Mesenchymal stem cell (in vitro differentiated cells and primary cell): ENCODE results near the gene TFF2.

ENCODE experiments used
- DNase-seq: peaks from one replicate; pipeline ENCODE4 v3.0.0-alpha.2; 2013
- H2AFZ ChIP-seq: one replicate; pipeline ENCODE4 v1.6.1; 2013; ENCODE audit warnings: low read depth, mild to moderate bottlenecking, control low read depth, inconsistent platforms, low read length, moderate library complexity
- H2AK5ac ChIP-seq: 2 replicates; pipeline ENCODE4 v1.6.1; 2013; ENCODE audit warnings: low read length, moderate library complexity, mild to moderate bottlenecking, inconsistent platforms; ENCODE audit not compliant: severe bottlenecking
- H2BK120ac ChIP-seq: one replicate; pipeline ENCODE4 v1.6.1; 2013; ENCODE audit warnings: low read depth, mild to moderate bottlenecking, inconsistent platforms, low read length, moderate library complexity
- H2BK12ac ChIP-seq, 2 experiments: one replicate each; pipeline ENCODE4 v1.6.1; 2013; ENCODE audit warnings: inconsistent platforms in 2 of 2, low read length in 2 of 2, mild to moderate bottlenecking in 2 of 2, moderate library complexity in 2 of 2, control low read depth in 1 of 2
- H2BK15ac ChIP-seq: one replicate; pipeline ENCODE4 v1.6.1; 2013; ENCODE audit warnings: mild to moderate bottlenecking, low read depth, inconsistent platforms; ENCODE audit not compliant: poor library complexity, severe bottlenecking
- H2BK5ac ChIP-seq: 2 replicates; pipeline ENCODE4 v1.6.1; 2013; ENCODE audit warnings: low read depth, mild to moderate bottlenecking, low read length, control low read depth, inconsistent platforms; ENCODE audit not compliant: poor library complexity, severe bottlenecking
- H3K14ac ChIP-seq, 2 experiments: one replicate each; pipeline ENCODE4 v1.6.1; 2013; ENCODE audit warnings: inconsistent platforms in 2 of 2, low read length in 2 of 2, control low read depth in 1 of 2, mild to moderate bottlenecking in 1 of 2, moderate library complexity in 1 of 2
- H3K18ac ChIP-seq, 2 experiments: one replicate each; pipeline ENCODE4 v1.6.1; 2013; ENCODE audit warnings: inconsistent platforms in 2 of 2, low read length in 2 of 2, control low read depth in 1 of 2, low read depth in 1 of 2, mild to moderate bottlenecking in 1 of 2
- H3K23ac ChIP-seq, 2 experiments: one replicate each; pipeline ENCODE4 v1.6.1; 2013; ENCODE audit warnings: inconsistent platforms in 2 of 2, low read length in 2 of 2, mild to moderate bottlenecking in 2 of 2, moderate library complexity in 2 of 2, control low read depth in 1 of 2
- H3K27ac ChIP-seq: 2 replicates; pipeline ENCODE4 v1.5.1; 2013; ENCODE audit warnings: mild to moderate bottlenecking, moderate library complexity, low read length, control low read depth, inconsistent platforms; ENCODE audit not compliant: poor library complexity, severe bottlenecking
- H3K27me3 ChIP-seq, 2 experiments: 2 replicates each; pipeline versions ENCODE4 v1.6.1 to v1.7.0; 2013; ENCODE audit warnings: low read length in 2 of 2, mild to moderate bottlenecking in 2 of 2, moderate library complexity in 2 of 2, control low read depth in 1 of 2, inconsistent platforms in 1 of 2; ENCODE audit not compliant: control insufficient read depth in 1 of 2, insufficient read depth in 1 of 2
- H3K36me3 ChIP-seq, 2 experiments: 2 replicates each; pipeline versions ENCODE4 v1.6.1 to v1.7.0; 2013; ENCODE audit warnings: low read length in 2 of 2, control low read depth in 1 of 2, inconsistent platforms in 1 of 2, low read depth in 1 of 2, mild to moderate bottlenecking in 1 of 2; ENCODE audit not compliant: insufficient read depth in 2 of 2, control insufficient read depth in 1 of 2
- H3K4ac ChIP-seq, 2 experiments: one replicate each; pipeline ENCODE4 v1.6.1; 2013; ENCODE audit warnings: inconsistent platforms in 2 of 2, low read length in 2 of 2, mild to moderate bottlenecking in 2 of 2, moderate library complexity in 2 of 2, control low read depth in 1 of 2, low read depth in 1 of 2
- H3K4me1 ChIP-seq: 2 replicates; pipeline ENCODE4 v1.6.1; 2013; ENCODE audit warnings: low read depth, low read length, control low read depth; ENCODE audit not compliant: control insufficient read depth, insufficient read depth
- H3K4me2 ChIP-seq: 2 replicates; pipeline ENCODE4 v1.6.1; 2013; ENCODE audit warnings: low read length, mild to moderate bottlenecking, inconsistent platforms; ENCODE audit not compliant: poor library complexity, severe bottlenecking
- H3K4me3 ChIP-seq, 2 experiments: 2 replicates each; pipeline versions ENCODE4 v1.5.1 to v1.7.0; 2013; ENCODE audit warnings: low read length in 2 of 2, mild to moderate bottlenecking in 2 of 2, control low read depth in 1 of 2, low read depth in 1 of 2; ENCODE audit not compliant: insufficient read depth in 1 of 2
- H3K79me1 ChIP-seq: replicated peaks from 2 replicates; pipeline ENCODE4 v1.6.1; 2013; ENCODE audit warnings: mild to moderate bottlenecking, control low read depth, low read length, inconsistent platforms; ENCODE audit not compliant: poor library complexity, severe bottlenecking
- H3K9ac ChIP-seq: 2 replicates; pipeline ENCODE4 v1.7.0; 2013; ENCODE audit warnings: mild to moderate bottlenecking, low read length, moderate library complexity
- H3K9me3 ChIP-seq: 2 replicates; pipeline ENCODE4 v1.7.0; 2013; ENCODE audit warnings: mild to moderate bottlenecking, low read length; ENCODE audit not compliant: control insufficient read depth
- H4K8ac ChIP-seq: one replicate; pipeline ENCODE4 v1.6.1; 2013; ENCODE audit warnings: inconsistent platforms, mild to moderate bottlenecking, low read length, moderate library complexity
- H4K91ac ChIP-seq: one replicate; pipeline ENCODE4 v1.6.1; 2013; ENCODE audit warnings: mild to moderate bottlenecking, low read length, inconsistent platforms
- WGBS: methylation state at CpG from one replicate; pipeline ENCODE4 v1.1.7; 2013; ENCODE audit warnings: mixed read lengths; 5-methylcytosine and 5-hydroxymethylcytosine counted together

Gene TFF2

GRCh38 chr21:42375966-42376337 is 25.2 kb upstream of the TFF2 start:
- Histone ChIP-seq H4K8ac (no peak overlapping the region), H3K4me1 (no peaks in the 10 kb centered on the region), H3K27me3 (peaks cover 21 to 62% of the 10 kb centered on the region in 2 experiments), H3K14ac (no peak overlapping the region), H2BK120ac (no peak overlapping the region), H3K18ac (no peak overlapping the region), H2BK5ac (no peak overlapping the region), H3K36me3 (no peaks in the 10 kb centered on the region), H3K4me2 (no peak overlapping the region), H3K79me1 (no peaks in the 10 kb centered on the region), H2AFZ (no peak overlapping the region), H3K27ac (no peak overlapping the region), H4K91ac (no peak overlapping the region), H3K4ac (no peak overlapping the region), H3K9me3 (no peaks in the 10 kb centered on the region), H2AK5ac (no peak overlapping the region), H3K23ac (no peak overlapping the region), H2BK15ac (no peak overlapping the region), H3K4me3 (no peak overlapping the region), H2BK12ac (no peak overlapping the region), H3K9ac (no peak overlapping the region)
- WGBS: 72% methylated on average over 3 of the region's 3 CpGs
- DNase-seq: no peak

- Histone ChIP-seq H3K4me1 (no peaks in the 10 kb centered on the region), H3K4me3 (no peak overlapping the region), H3K4ac (no peak overlapping the region), H2AK5ac (no peak overlapping the region), H4K8ac (no peak overlapping the region), H3K9me3 (no peaks in the 10 kb centered on the region), H3K14ac (no peak overlapping the region), H3K27ac (no peak overlapping the region), H3K4me2 (no peak overlapping the region), H2BK12ac (no peak overlapping the region), H3K79me1 (no peaks in the 10 kb centered on the region), H3K18ac (no peak overlapping the region), H2AFZ (no peak overlapping the region), H3K23ac (no peak overlapping the region), H3K36me3 (no peaks in the 10 kb centered on the region), H2BK15ac (no peak overlapping the region), H3K27me3 (peaks cover 21 to 65% of the 10 kb centered on the region in 2 experiments), H2BK120ac (no peak overlapping the region), H2BK5ac (no peak overlapping the region), H4K91ac (no peak overlapping the region), H3K9ac (no peak overlapping the region)
- DNase-seq: no peak
- WGBS: 78% methylated on average over 11 of the region's 11 CpGs
These were observed 24.7 kb upstream of the TFF2 start for GRCh38 chr21:42375506-42375905.

- H3K14ac ChIP-seq: no peak overlapping the region
- no peaks in the 10 kb centered on the region for H3K79me1 ChIP-seq
- H2BK12ac ChIP-seq: no peak overlapping the region
- no peak overlapping the region for H3K4me2 ChIP-seq
- 50% methylated on average over 23 of the region's 23 CpGs for WGBS
- H2BK120ac ChIP-seq: no peak overlapping the region
- no peak overlapping the region for H3K4me3 ChIP-seq
- no peak overlapping the region for H2AFZ ChIP-seq
- H3K23ac ChIP-seq: no peak overlapping the region
- H4K8ac ChIP-seq: no peak overlapping the region
- H3K9me3 ChIP-seq: no peaks in the 10 kb centered on the region
- no peak overlapping the region for H3K27ac ChIP-seq
- no peak overlapping the region for H2AK5ac ChIP-seq
- DNase-seq: no peak
- H3K4me1 ChIP-seq: no peaks in the 10 kb centered on the region
- H3K27me3 ChIP-seq: peaks cover 21 to 69% of the 10 kb centered on the region in 2 experiments
- H3K36me3 ChIP-seq: no peaks in the 10 kb centered on the region
- no peak overlapping the region for H2BK15ac ChIP-seq
- H4K91ac ChIP-seq: no peak overlapping the region
- H3K18ac ChIP-seq: no peak overlapping the region
- H3K4ac ChIP-seq: no peak overlapping the region
- H3K9ac ChIP-seq: no peak overlapping the region
- no peak overlapping the region for H2BK5ac ChIP-seq
These were observed 24.2 kb upstream of the TFF2 start for GRCh38 chr21:42374864-42375499.

GRCh38 chr21:42374457-42374856 is 23.7 kb upstream of the TFF2 start:
- H3K27ac ChIP-seq: no peak overlapping the region
- H2BK120ac ChIP-seq: no peak overlapping the region
- H3K9me3 ChIP-seq: no peaks in the 10 kb centered on the region
- no peak overlapping the region for H4K8ac ChIP-seq
- no peak overlapping the region for H2BK15ac ChIP-seq
- H2AFZ ChIP-seq: no peak overlapping the region
- no peaks in the 10 kb centered on the region for H3K79me1 ChIP-seq
- no peak overlapping the region for H3K4me2 ChIP-seq
- H3K9ac ChIP-seq: no peak overlapping the region
- H3K4me3 ChIP-seq: no peak overlapping the region
- no peak overlapping the region for H3K4ac ChIP-seq
- no peak overlapping the region for H2BK5ac ChIP-seq
- no peak overlapping the region for H2BK12ac ChIP-seq
- peaks cover 21 to 68% of the 10 kb centered on the region in 2 experiments for H3K27me3 ChIP-seq
- H3K14ac ChIP-seq: no peak overlapping the region
- H2AK5ac ChIP-seq: no peak overlapping the region
- H3K4me1 ChIP-seq: no peaks in the 10 kb centered on the region
- no peak overlapping the region for H4K91ac ChIP-seq
- H3K18ac ChIP-seq: no peak overlapping the region
- no peak overlapping the region for H3K23ac ChIP-seq
- DNase-seq: no peak
- 92% methylated on average over 7 of the region's 7 CpGs for WGBS
- H3K36me3 ChIP-seq: no peaks in the 10 kb centered on the region
